HEK293T (cell line): ENCODE results near the gene CARD14.
A peak's percentile ranks its signal among the peaks of the same experiment; 100 is the strongest.

Experiments used
- CTCF ChIA-PET: fragments of 350-600 bp; formaldehyde crosslinking; extraction: SDS; loops from one replicate; lab custom pipeline; 2021; ENCODE audit warnings: antibody characterized with exemption, inconsistent platforms; lab: Yijun Ruan, JAX
- POLR2A ChIA-PET: fragments of 350-600 bp; formaldehyde crosslinking; extraction: SDS; loops from one replicate; lab custom pipeline; 2020; ENCODE audit warnings: antibody characterized with exemption, inconsistent platforms; lab: Yijun Ruan, JAX
- DNase-seq: peaks from one replicate; pipeline ENCODE4 v3.0.0; 2012; ENCODE audit warnings: mixed read lengths; ENCODE audit errors: extremely low spot score
- ARNT ChIP-seq: fragments of 450-650 bp; IDR thresholded peaks from 2 replicates; pipeline ENCODE4 v1.6.1; 2017; ENCODE audit warnings: mild to moderate bottlenecking
- BHLHE40 ChIP-seq: fragments of 450-650 bp; IDR thresholded peaks from 2 replicates; pipeline ENCODE4 v1.6.1; 2016; ENCODE audit warnings: mild to moderate bottlenecking, moderate library complexity, borderline replicate concordance
- CTBP1 ChIP-seq: fragments of 450-650 bp; IDR thresholded peaks from 2 replicates; pipeline ENCODE4 v1.6.1; 2016; ENCODE audit warnings: borderline replicate concordance
- ELF4 ChIP-seq: fragments of 450-650 bp; IDR thresholded peaks from 2 replicates; pipeline ENCODE4 v1.6.1; 2017; ENCODE audit warnings: antibody characterized with exemption
- FOXA1 ChIP-seq: fragments of 450-650 bp; IDR thresholded peaks from 2 replicates; pipeline ENCODE4 v1.6.1; 2016; ENCODE audit warnings: mild to moderate bottlenecking
- FOXK2 ChIP-seq: fragments of 450-650 bp; IDR thresholded peaks from 2 replicates; pipeline ENCODE4 v1.6.1; 2016; ENCODE audit warnings: mild to moderate bottlenecking
- FOXM1 ChIP-seq: fragments of 450-650 bp; IDR thresholded peaks from 2 replicates; pipeline ENCODE4 v1.6.1; 2017; ENCODE audit warnings: mild to moderate bottlenecking, borderline replicate concordance
- HDGF ChIP-seq: fragments of 450-650 bp; IDR thresholded peaks from 2 replicates; pipeline ENCODE4 v1.6.1; 2017; ENCODE audit warnings: antibody characterized with exemption, borderline replicate concordance
- L3MBTL2 ChIP-seq: fragments of 450-650 bp; conservative IDR thresholded peaks from 2 replicates; pipeline ENCODE4 v1.6.1; 2016; ENCODE audit warnings: mild to moderate bottlenecking
- LEF1 ChIP-seq: fragments of 450-650 bp; IDR thresholded peaks from 2 replicates; pipeline ENCODE4 v1.6.1; 2017; ENCODE audit warnings: mild to moderate bottlenecking, borderline replicate concordance
- NFRKB ChIP-seq: fragments of 450-650 bp; IDR thresholded peaks from 2 replicates; pipeline ENCODE4 v1.6.1; 2016; ENCODE audit warnings: mild to moderate bottlenecking, moderate library complexity
- SP1 ChIP-seq: fragments of 450-650 bp; IDR thresholded peaks from 2 replicates; pipeline ENCODE4 v1.6.1; 2017
- SUZ12 ChIP-seq: fragments of 450-650 bp; IDR thresholded peaks from 2 replicates; pipeline ENCODE4 v1.6.1; 2016; ENCODE audit warnings: mild to moderate bottlenecking
- TARDBP ChIP-seq: fragments of 450-650 bp; IDR thresholded peaks from 2 replicates; pipeline ENCODE4 v1.6.1; 2016
- ZNF384 ChIP-seq: fragments of 450-650 bp; IDR thresholded peaks from 2 replicates; pipeline ENCODE4 v1.6.1; 2016
- TF ChIP-seq, protein P1 (sequence below): fragments of 450-650 bp; IDR thresholded peaks from 2 replicates; pipeline ENCODE4 v1.6.1; 2016

The CARD14 gene

DNA sequence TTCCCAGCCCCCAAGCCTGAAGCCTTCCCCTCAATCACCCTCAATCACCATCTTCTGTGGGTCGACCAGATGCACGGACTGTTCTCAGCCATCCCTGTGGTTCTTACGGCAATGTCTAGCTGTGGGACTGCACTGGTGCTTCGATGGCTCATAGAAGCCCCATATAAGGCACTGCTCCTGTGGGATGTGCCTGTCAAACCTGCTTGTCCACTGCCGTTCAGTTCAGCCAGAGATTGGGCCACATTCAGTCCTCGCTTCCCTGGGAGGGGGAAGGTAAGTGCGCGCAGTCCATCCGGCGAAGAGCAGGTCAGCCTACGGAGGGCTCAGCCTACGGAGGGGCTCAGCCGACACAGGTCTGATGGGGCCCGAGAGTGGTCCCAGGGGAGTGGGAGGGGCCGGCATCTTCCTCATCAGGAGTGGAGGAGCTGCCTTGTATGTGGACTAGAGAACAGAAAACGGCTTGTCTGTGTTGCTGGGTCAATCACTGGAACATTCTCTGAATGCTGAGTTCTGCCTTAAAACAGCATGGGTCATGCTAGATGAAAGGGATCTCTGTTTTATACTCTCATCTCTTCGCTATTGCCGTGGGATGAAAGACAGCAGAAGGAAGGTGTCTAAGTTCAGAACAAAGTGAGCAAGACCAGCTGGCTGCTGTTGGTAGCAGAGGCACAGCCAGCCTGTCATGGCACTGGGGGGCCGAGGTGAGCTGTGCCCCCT, at the start of gene CARD14:
CARD14 (plus strand) TSS at position 247 of the 717 bp plus-strand sequence. CDS start 11,409 bp downstream, outside the sequence.
- DNase-seq, result no peak
- TF ChIP-seq TARDBP (no peak), HDGF (no peak), FOXA1 (no peak), BHLHE40 (no peak), FOXK2 (no peak), ELF4 (no peak), CTBP1 (no peak), NFRKB (no peak), ZNF384 (no peak), LEF1 (no peak), L3MBTL2 (no peak), ARNT (no peak), SP1 (no peak), SUZ12 (no peak), FOXM1 (no peak)
- TF ChIP-seq, protein P1, sequence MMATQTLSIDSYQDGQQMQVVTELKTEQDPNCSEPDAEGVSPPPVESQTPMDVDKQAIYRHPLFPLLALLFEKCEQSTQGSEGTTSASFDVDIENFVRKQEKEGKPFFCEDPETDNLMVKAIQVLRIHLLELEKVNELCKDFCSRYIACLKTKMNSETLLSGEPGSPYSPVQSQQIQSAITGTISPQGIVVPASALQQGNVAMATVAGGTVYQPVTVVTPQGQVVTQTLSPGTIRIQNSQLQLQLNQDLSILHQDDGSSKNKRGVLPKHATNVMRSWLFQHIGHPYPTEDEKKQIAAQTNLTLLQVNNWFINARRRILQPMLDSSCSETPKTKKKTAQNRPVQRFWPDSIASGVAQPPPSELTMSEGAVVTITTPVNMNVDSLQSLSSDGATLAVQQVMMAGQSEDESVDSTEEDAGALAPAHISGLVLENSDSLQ, result no peak
- CTCF ChIA-PET, result no interaction called here
- POLR2A ChIA-PET, result no interaction called here

DNA sequence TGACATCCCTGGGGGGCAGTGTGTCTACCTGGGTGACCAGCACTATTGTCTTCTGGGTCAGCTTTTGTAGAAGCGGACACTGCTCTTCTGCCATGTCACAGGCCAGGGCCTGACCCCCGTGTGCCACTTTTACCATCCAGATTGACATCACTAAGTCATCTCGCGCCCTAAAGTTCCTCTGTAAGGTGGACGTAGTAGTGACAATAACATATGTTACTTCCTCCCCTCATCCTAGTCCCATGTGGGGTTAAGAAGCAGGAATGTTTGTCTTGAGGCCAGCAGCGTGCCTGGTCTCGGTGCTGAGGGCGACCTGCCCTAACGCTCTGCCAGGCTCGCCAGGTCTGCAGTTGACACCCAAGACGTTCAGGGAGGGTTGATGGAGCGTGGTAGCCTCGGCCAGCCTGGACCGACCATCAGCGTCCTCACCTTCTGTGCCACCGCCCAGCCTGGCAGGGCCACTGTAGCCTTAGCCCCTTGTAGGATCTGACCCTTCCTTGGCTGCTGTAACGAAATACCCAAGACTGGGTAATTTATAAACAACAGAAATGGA, 47.7 kb upstream of the CARD14 start:
- no peak for DNase-seq
- TF ChIP-seq SUZ12, result no peak
- POLR2A ChIA-PET, result no interaction called here
- CTCF ChIA-PET, result no interaction called here

DNA sequence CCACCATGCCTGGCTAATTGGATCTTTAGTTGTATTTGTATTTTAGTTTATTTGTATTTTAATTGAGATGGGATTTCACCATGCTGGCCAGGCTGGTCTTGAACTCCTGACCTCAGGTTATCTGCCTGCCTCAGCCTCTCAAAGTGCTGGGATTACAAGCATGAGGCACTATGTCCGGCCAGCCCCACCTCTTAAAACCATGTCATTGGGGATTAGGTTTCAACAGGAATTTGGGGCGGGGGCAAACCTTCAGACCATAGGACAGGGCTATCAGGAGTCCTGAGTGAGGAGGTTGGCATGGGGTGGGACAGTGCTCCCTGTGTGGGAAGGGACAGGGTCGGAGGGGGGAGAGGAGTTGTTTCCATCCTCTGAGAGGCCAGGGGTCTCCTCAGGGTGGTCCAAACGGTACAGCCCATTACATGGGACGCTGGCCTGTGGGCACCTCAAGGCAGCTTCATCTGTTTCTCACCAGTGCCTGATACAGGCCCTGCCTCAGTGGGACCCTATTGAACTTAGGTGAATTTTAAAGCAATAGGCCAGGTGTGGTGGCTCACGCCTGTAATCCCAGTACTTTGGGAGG, 46.8 kb upstream of the CARD14 start:
- POLR2A ChIA-PET, result no interaction called here
- CTCF ChIA-PET, result interaction anchor here (1.9 kb wide), 1 partner anchor 21 kb away, joined by 8 read pairs; the partner anchor contains the start of gene GAA
- no peak for DNase-seq
- TF ChIP-seq CTBP1 (no peak), FOXK2 (no peak), ELF4 (no peak), BHLHE40 (no peak)

DNA sequence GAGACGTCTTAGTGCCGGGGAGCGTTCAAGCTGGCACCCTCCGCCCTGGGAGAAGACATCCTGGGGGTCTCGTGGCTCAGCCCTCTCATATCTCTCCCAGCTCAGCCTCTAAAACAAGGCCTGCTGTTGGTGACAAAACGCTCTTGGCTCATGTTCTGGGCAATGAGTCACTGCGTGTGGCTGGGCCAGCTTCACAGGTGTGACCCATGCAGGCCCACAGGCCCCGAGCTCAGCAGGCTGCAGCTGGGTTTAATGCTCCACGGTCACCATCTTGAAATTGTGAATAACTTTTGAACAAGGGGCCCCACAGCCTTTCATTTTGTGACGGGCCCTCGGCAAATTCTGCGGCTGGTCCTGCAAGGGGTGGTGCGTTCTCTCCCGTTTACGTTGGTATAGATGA, 46.0 kb upstream of the CARD14 start:
- DNase-seq, result no peak
- ChIA-PET POLR2A (interaction anchor here (0.7 to 1.8 kb wide), 4 partner anchors 22 to 215 kb away, joined by 3 to 12 read pairs (median 4); partner anchors contain the start of gene GAA), CTCF (interaction anchor here (1.3 to 1.9 kb wide), 3 partner anchors 20 to 22 kb away, joined by 3 to 8 read pairs (median 5); partner anchors contain the start of gene GAA)
- no peak for TF ChIP-seq CTBP1
- TF ChIP-seq NFRKB, result no peak

GRCh38 chr17:80124351-80124981, 45.4 kb upstream of the CARD14 start:
- TF ChIP-seq ZNF384, result no peak
- no peak for TF ChIP-seq L3MBTL2
- TF ChIP-seq SUZ12, result no peak
- TF ChIP-seq BHLHE40, result no peak
- no peak for TF ChIP-seq LEF1
- no peak for TF ChIP-seq NFRKB
- no peak for TF ChIP-seq SP1
- TF ChIP-seq TARDBP, result no peak
- no peak for TF ChIP-seq FOXK2
- no peak for TF ChIP-seq FOXA1
- TF ChIP-seq HDGF, result no peak
- TF ChIP-seq CTBP1, result no peak
- TF ChIP-seq, protein P1, result no peak
- TF ChIP-seq FOXM1, result no peak
- no peak for TF ChIP-seq ARNT
- POLR2A ChIA-PET, result interaction anchor here (1.1 to 1.8 kb wide), 3 partner anchors 22 to 23 kb away, joined by 4 to 12 read pairs (median 5); partner anchors contain the start of gene GAA
- peak; percentile 51 for DNase-seq
- CTCF ChIA-PET, result interaction anchor here (0.5 to 1.9 kb wide), 6 partner anchors 18 to 118 kb away, joined by 3 to 8 read pairs (median 4); partner anchors contain the start of gene GAA

DNA sequence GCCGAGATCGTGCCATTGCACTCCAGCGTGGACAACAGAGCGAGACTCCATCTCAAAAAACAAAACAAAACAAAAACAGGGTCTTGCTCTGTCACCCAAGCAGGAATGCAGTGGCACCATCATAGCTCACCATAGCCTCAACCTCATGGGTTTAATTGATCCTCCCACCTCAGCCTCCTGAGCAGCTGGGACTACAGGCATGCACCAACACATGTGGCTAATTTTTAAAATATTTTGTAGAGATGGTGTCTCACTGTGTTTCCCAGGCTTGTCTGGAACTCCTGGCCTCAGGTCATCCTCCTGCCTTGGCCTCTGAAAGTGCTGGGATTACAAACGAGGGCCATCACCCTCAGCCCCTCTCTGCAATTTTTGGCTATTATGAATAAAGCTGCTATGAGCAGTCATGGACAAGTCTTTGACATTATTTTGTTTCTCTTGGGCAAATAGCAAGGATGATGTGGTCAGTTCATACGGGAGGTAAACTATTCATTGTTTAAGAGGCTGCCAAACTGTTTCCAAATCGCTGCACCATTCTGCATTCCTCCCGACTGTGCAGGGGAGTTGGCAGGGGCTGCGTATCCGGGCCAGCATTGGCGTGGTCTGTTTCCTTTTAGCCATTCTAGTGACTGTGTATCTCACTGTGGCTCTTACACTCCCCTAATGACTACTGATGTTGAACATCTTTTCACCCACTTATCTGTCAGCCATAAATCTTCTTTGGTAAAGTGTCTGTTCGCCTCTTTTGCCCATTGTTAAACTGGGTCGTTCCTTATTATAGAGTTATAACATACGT, 44.0 kb upstream of the CARD14 start:
- POLR2A ChIA-PET, result interaction anchor here (0.7 kb wide), 1 partner anchor 24 kb away, joined by 3 read pairs; the partner anchor contains the start of gene GAA

More for the DNA sequence above, 44.0 kb upstream of the CARD14 start:
- TF ChIP-seq NFRKB (no peak), LEF1 (no peak)
- TF ChIP-seq, protein P1, result peak; percentile 78
- CTCF ChIA-PET, result interaction anchor here (1.1 kb wide), 1 partner anchor 25 kb away, joined by 3 read pairs; the partner anchor contains the start of gene GAA
- DNase-seq, result no peak
